SK-N-SH (cell line): ENCODE measurements around the gene SMAD3. TPM values are rescaled to one million over a fixed set of nuclear protein-coding genes. Genes with fewer than 3 reads are reported as not detected.

ENCODE experiments used
- CTCF ChIA-PET: fragments of 300-600, 350-600 bp; formaldehyde crosslinking; extraction: SDS; loops from one replicate; lab custom pipeline; 2021; lab: Yijun Ruan, JAX
- POLR2A ChIA-PET: fragments of 350-600 bp; sonication (Branson Sonifier 250); formaldehyde crosslinking; extraction: SDS; loops from one replicate; lab custom pipeline; 2020; ENCODE audit warnings: antibody characterized with exemption, inconsistent platforms; lab: Yijun Ruan, JAX
- DNase-seq: peaks from one replicate; pipeline ENCODE4 v3.0.0; 2012
- H2AFZ ChIP-seq: fragments of 200-600 bp; sonication (generic); 2 replicates; pipeline ENCODE4 v1.8.1; 2016; ENCODE audit warnings: antibody characterized with exemption, mild to moderate bottlenecking, low read depth
- H3F3A ChIP-seq: fragments of 200-600 bp; sonication (generic); replicated peaks from 2 replicates; pipeline ENCODE3; 2016; ENCODE audit warnings: antibody characterized with exemption, mild to moderate bottlenecking; ENCODE audit not compliant: insufficient read depth
- H3K27ac ChIP-seq, 2 experiments: fragments of 200-500 bp in 1 of 2; fragments of 200-600 bp in 1 of 2; sonication (Bioruptor generic) in 1 of 2; sonication (generic), shearing (Covaris generic) in 1 of 2; 2 replicates each; pipeline versions ENCODE4 v1.5.1 to v1.6.1; 2014 to 2016; ENCODE audit warnings: low read depth in 2 of 2, inconsistent platforms in 1 of 2, low read length in 1 of 2, mild to moderate bottlenecking in 1 of 2, mixed read lengths in 1 of 2
- H3K27me3 ChIP-seq: fragments of 200-600 bp; sonication (generic), shearing (Covaris generic); 2 replicates; pipeline ENCODE4 v1.6.1; 2016; ENCODE audit warnings: mixed run types; ENCODE audit not compliant: insufficient read depth
- H3K36me3 ChIP-seq, 2 experiments: fragments of 200-500 bp in 1 of 2; fragments of 200-600 bp in 1 of 2; sonication (Bioruptor generic) in 1 of 2; sonication (generic) in 1 of 2; replicated peaks in 1 of 2; 2 replicates each; pipeline versions ENCODE3 to v1.5.1; 2014 to 2016; ENCODE audit warnings: low read length in 1 of 2, mild to moderate bottlenecking in 1 of 2; ENCODE audit not compliant: insufficient read depth in 2 of 2, control insufficient read depth in 1 of 2
- H3K4me1 ChIP-seq, 2 experiments: fragments of 200-500 bp in 1 of 2; fragments of 200-600 bp in 1 of 2; sonication (Bioruptor generic) in 1 of 2; sonication (generic), shearing (Covaris generic) in 1 of 2; 2 replicates each; pipeline versions ENCODE4 v1.5.1 to v1.6.1; 2014 to 2016; ENCODE audit warnings: low read depth in 1 of 2, low read length in 1 of 2, mixed run types in 1 of 2; ENCODE audit not compliant: insufficient read depth in 2 of 2, control insufficient read depth in 1 of 2
- H3K4me2 ChIP-seq: fragments of 200-600 bp; sonication (generic), shearing (Covaris generic); 2 replicates; pipeline ENCODE4 v1.6.1; 2017; ENCODE audit warnings: mixed run types
- H3K4me3 ChIP-seq, 2 experiments: fragments of 200-500 bp in 1 of 2; fragments of 200-600 bp in 1 of 2; sonication (Bioruptor generic) in 1 of 2; sonication (generic), shearing (Covaris generic) in 1 of 2; 2 replicates each; pipeline versions ENCODE4 v1.5.1 to v1.8.1; 2014 to 2016; ENCODE audit warnings: low read depth in 2 of 2, inconsistent platforms in 1 of 2, low read length in 1 of 2, mild to moderate bottlenecking in 1 of 2, mixed read lengths in 1 of 2, moderate library complexity in 1 of 2
- H3K79me2 ChIP-seq: fragments of 200-600 bp; sonication (generic); 2 replicates; pipeline ENCODE4 v1.8.1; 2017; ENCODE audit warnings: mild to moderate bottlenecking; ENCODE audit not compliant: insufficient read depth
- H3K9ac ChIP-seq: fragments of 200-600 bp; sonication (generic); 2 replicates; pipeline ENCODE4 v1.6.1; 2017; ENCODE audit warnings: mixed run types
- H3K9me2 ChIP-seq: fragments of 200-600 bp; sonication (generic); 2 replicates; pipeline ENCODE4 v1.6.1; 2017; ENCODE audit warnings: mixed run types
- H3K9me3 ChIP-seq: fragments of 200-600 bp; sonication (generic); 2 replicates; pipeline ENCODE4 v1.6.1; 2017; ENCODE audit warnings: mixed run types, mild to moderate bottlenecking, moderate library complexity
- H4K20me1 ChIP-seq: fragments of 200-600 bp; sonication (generic); 2 replicates; pipeline ENCODE4 v1.6.1; 2017; ENCODE audit warnings: mild to moderate bottlenecking, mixed run types; ENCODE audit not compliant: insufficient read depth
- CHD2 ChIP-seq: fragments of 150-350 bp; IDR thresholded peaks from 2 replicates; pipeline ENCODE4 v1.6.1; 2018; ENCODE audit warnings: low read length; ENCODE audit not compliant: partially characterized antibody
- EP300 ChIP-seq, 2 experiments: IDR thresholded peaks; 2 replicates each; pipeline versions ENCODE4 v1.4.0 to v1.6.1; 2012; ENCODE audit warnings: borderline replicate concordance in 1 of 2, low read depth in 1 of 2, low read length in 1 of 2
- FOSL2 ChIP-seq: IDR thresholded peaks from 2 replicates; pipeline ENCODE4 v1.4.0; 2012; ENCODE audit warnings: low read depth, mild to moderate bottlenecking, moderate library complexity, borderline replicate concordance
- FOXJ3 ChIP-seq: sonication (generic); formaldehyde crosslinking; IDR thresholded peaks from 2 replicates; pipeline ENCODE4 v1.5.1; 2020; ENCODE audit warnings: mild to moderate bottlenecking, missing genetic modification reagents
- FOXM1 ChIP-seq: IDR thresholded peaks from 2 replicates; pipeline ENCODE4 v1.4.0; 2012; ENCODE audit warnings: low read depth, mild to moderate bottlenecking
- JUND ChIP-seq: IDR thresholded peaks from 2 replicates; pipeline ENCODE4 v1.4.0; 2012
- MEF2A ChIP-seq: IDR thresholded peaks from 2 replicates; pipeline ENCODE4 v1.4.0; 2012; ENCODE audit warnings: low read depth, borderline replicate concordance
- MXI1 ChIP-seq: IDR thresholded peaks from 2 replicates; pipeline ENCODE4 v1.6.1; 2012; ENCODE audit warnings: mild to moderate bottlenecking, low read depth, low read length, improper control_type of control experiment
- NFIC ChIP-seq: IDR thresholded peaks from 2 replicates; pipeline ENCODE4 v1.4.0; 2012; ENCODE audit warnings: borderline replicate concordance
- PBX3 ChIP-seq: IDR thresholded peaks from 2 replicates; pipeline ENCODE4; 2012
- RAD21 ChIP-seq: IDR thresholded peaks from 2 replicates; pipeline ENCODE4 v1.6.1; 2012; ENCODE audit warnings: mild to moderate bottlenecking, low read length
- RCOR1 ChIP-seq: fragments of 150-350 bp; IDR thresholded peaks from 2 replicates; pipeline ENCODE4 v1.6.1; 2017; ENCODE audit warnings: antibody characterized with exemption, low read length
- SMC3 ChIP-seq: IDR thresholded peaks from 2 replicates; pipeline ENCODE4 v1.6.1; 2012; ENCODE audit warnings: low read depth, low read length, improper control_type of control experiment
- USF1 ChIP-seq: IDR thresholded peaks from 2 replicates; pipeline ENCODE4 v1.4.0; 2012; ENCODE audit warnings: low read depth, borderline replicate concordance
- YY1 ChIP-seq: IDR thresholded peaks from 2 replicates; pipeline ENCODE4 v1.4.0; 2012; ENCODE audit warnings: low read depth, mild to moderate bottlenecking
- WGBS: methylation state at CpG from one replicate; pipeline ENCODE4 v1.1.6; 2017; ENCODE audit warnings: low lambda C conversion rate; 5-methylcytosine and 5-hydroxymethylcytosine counted together
- polyA plus RNA-seq, 3 experiments: library from polyadenylated mRNA; depleted of rRNA; stranded (reverse); fragments of >200 nt; gene quantifications; 2 replicates each; pipeline ENCODE4 v1.2.3, GENCODE V29; 2012

SMAD3 gene
- polyA plus RNA-seq, 1 of the 3 experiments (the other 2 are of a cell fraction), result 19.5 TPM

- no peak for TF ChIP-seq JUND
- TF ChIP-seq YY1, result no peak
- no peak for TF ChIP-seq CHD2
- no peak for TF ChIP-seq FOXM1
These were observed 125.4 kb downstream of the SMAD3 start (continued) for GRCh38 chr15:67190813-67191212.

- 94% methylated on average over 5 of the region's 5 CpGs for WGBS
- H3K36me3 ChIP-seq, result peaks cover 41 to 51% of the 10 kb centered on the region in 2 experiments
These were observed 126.9 kb downstream of the SMAD3 start for GRCh38 chr15:67192185-67192820.

More at GRCh38 chr15:67192185-67192820, 126.9 kb downstream of the SMAD3 start:
- POLR2A ChIA-PET, result no interaction called here
- Histone ChIP-seq H3K9me2 (no peaks in the 10 kb centered on the region), H3K9me3 (no peaks in the 10 kb centered on the region), H3K4me3 (no peak overlapping the region), H3K4me2 (no peak overlapping the region), H3K79me2 (no peaks in the 10 kb centered on the region), H3K9ac (no peak overlapping the region), H2AFZ (no peak overlapping the region), H3F3A (peaks cover 13% of the 10 kb centered on the region), H3K4me1 (peaks cover 11 to 28% of the 10 kb centered on the region in 2 experiments), H4K20me1 (no peaks in the 10 kb centered on the region), H3K27me3 (no peaks in the 10 kb centered on the region), H3K27ac (no peak overlapping the region)
- CTCF ChIA-PET, result interaction anchor here (1.1 to 2.3 kb wide), 2 partner anchors 12 to 246 kb away, joined by 3 to 6 read pairs; no protein-coding TSS in a partner anchor
- no peak for DNase-seq
- TF ChIP-seq PBX3 (no peak), RCOR1 (no peak), USF1 (no peak), EP300 (IDR thresholded peaks at IDR 0.05; ENCODE audit: borderline replicate concordance in 1 of 2, low read depth in 1 of 2, low read length in 1 of 2) (no peak), NFIC (no peak), FOSL2 (no peak), RAD21 (no peak), MEF2A (no peak), CHD2 (no peak), SMC3 (no peak), MXI1 (no peak), FOXJ3 (CRISPR knock-in tag) (no peak)
